Liver (tissue), 3 donors: ENCODE results near the gene CGB7.

Experiments
- ATF3 ChIP-seq: IDR thresholded peaks from 2 replicates; pipeline ENCODE4 v1.6.1; 2016; ENCODE audit warnings: antibody characterized with exemption
- CTCF ChIP-seq: fragments of 150-350 bp; IDR thresholded peaks from 2 replicates; pipeline ENCODE4 v1.5.1; 2017; ENCODE audit warnings: improper control_type of control experiment, low read depth, low read length; ENCODE audit not compliant: missing input control
- GABPA ChIP-seq, 2 donors: IDR thresholded peaks in 1 of 2; conservative IDR thresholded peaks in 1 of 2; 2 replicates each; pipeline ENCODE4 v1.6.1; 2016; ENCODE audit warnings: antibody characterized with exemption in 2 of 2, mild to moderate bottlenecking in 1 of 2, moderate library complexity in 1 of 2
- JUND ChIP-seq, 2 donors: IDR thresholded peaks; 2 replicates each; pipeline ENCODE4 v1.6.1; 2016; ENCODE audit warnings: antibody characterized with exemption in 2 of 2
- MAX ChIP-seq: IDR thresholded peaks from 2 replicates; pipeline ENCODE4 v1.6.1; 2016; ENCODE audit warnings: antibody characterized with exemption
- RAD21 ChIP-seq, 2 donors: IDR thresholded peaks; 2 replicates each; pipeline ENCODE4 v1.6.1; 2016; ENCODE audit warnings: antibody characterized with exemption in 2 of 2, mild to moderate bottlenecking in 2 of 2
- REST ChIP-seq: IDR thresholded peaks from 2 replicates; pipeline ENCODE4 v1.6.1; 2016; ENCODE audit warnings: antibody characterized with exemption, mild to moderate bottlenecking
- SP1 ChIP-seq: IDR thresholded peaks from 2 replicates; pipeline ENCODE4 v1.6.1; 2018; ENCODE audit warnings: antibody characterized with exemption, mild to moderate bottlenecking
- TAF1 ChIP-seq: conservative IDR thresholded peaks from 2 replicates; pipeline ENCODE4 v1.6.1; 2016; ENCODE audit warnings: antibody characterized with exemption, mild to moderate bottlenecking
- YY1 ChIP-seq: IDR thresholded peaks from 2 replicates; pipeline ENCODE4 v1.6.1; 2016; ENCODE audit warnings: antibody characterized with exemption, mild to moderate bottlenecking
- donor health status: healthy.
- donor health status: healthy.

- TF ChIP-seq RAD21 (IDR thresholded peaks at IDR 0.05), result no peak
- TF ChIP-seq GABPA (IDR thresholded peaks at IDR 0.05 in 1 of 2, conservative IDR thresholded peaks at IDR 0.05 in 1 of 2), result no peak
- no peak for TF ChIP-seq CTCF
- TF ChIP-seq SP1, result no peak
- no peak for TF ChIP-seq TAF1
- no peak for TF ChIP-seq REST
- TF ChIP-seq MAX, result no peak
- no peak for TF ChIP-seq JUND (IDR thresholded peaks at IDR 0.05)
- TF ChIP-seq YY1, result no peak
- TF ChIP-seq ATF3, result no peak
These were observed at the start of gene CGB7 for GRCh38 chr19:49057636-49058234.
